GM18502 (cell line): ENCODE measurements around the gene VGLL4.
A peak's percentile ranks its signal among the peaks of the same experiment; 100 is the strongest.

Experiments used
- ATAC-seq: cut with Tn5 transposase; IDR thresholded peaks from one replicate; pipeline ENCODE4 v1.9.1; 2021; ENCODE audit warnings: mild to moderate bottlenecking; ENCODE audit not compliant: unreplicated experiment, poor library complexity

Gene VGLL4

GRCh38 chr3:11632564-11632963 lies 11.2 kb downstream of the VGLL4 start:
- no peak for ATAC-seq

GRCh38 chr3:11631820-11632219 lies 11.9 kb downstream of the VGLL4 start:
- ATAC-seq = no peak

- ATAC-seq = no peak
These were observed 14.0 kb downstream of the VGLL4 start for GRCh38 chr3:11629716-11630115.

- no peak for ATAC-seq
These were observed 16.1 kb downstream of the VGLL4 start for GRCh38 chr3:11627612-11628011.

- peak; percentile 64 for ATAC-seq
These were observed 17.6 kb downstream of the VGLL4 start for GRCh38 chr3:11626084-11626463.

- no peak for ATAC-seq
These were observed 18.2 kb downstream of the VGLL4 start for GRCh38 chr3:11625376-11626083.

- no peak for ATAC-seq
These were observed 18.9 kb downstream of the VGLL4 start for GRCh38 chr3:11624704-11625375.

GRCh38 chr3:11624161-11624560 lies 19.6 kb downstream of the VGLL4 start:
- no peak for ATAC-seq

GRCh38 chr3:11622586-11623550 lies 20.8 kb downstream of the VGLL4 start:
- no peak for ATAC-seq

GRCh38 chr3:11621077-11621476 lies 22.6 kb downstream of the VGLL4 start:
- no peak for ATAC-seq

- ATAC-seq = no peak
These were observed 23.6 kb downstream of the VGLL4 start for GRCh38 chr3:11619946-11620652.

GRCh38 chr3:11619461-11619860 lies 24.3 kb downstream of the VGLL4 start:
- ATAC-seq = no peak

- ATAC-seq = no peak
These were observed 24.8 kb downstream of the VGLL4 start for GRCh38 chr3:11618904-11619303.

GRCh38 chr3:11616551-11616950 lies 27.2 kb downstream of the VGLL4 start:
- ATAC-seq = no peak

GRCh38 chr3:11613851-11614487 lies 29.7 kb downstream of the VGLL4 start:
- ATAC-seq = no peak

- no peak for ATAC-seq
These were observed 30.4 kb downstream of the VGLL4 start for GRCh38 chr3:11613319-11613718.

GRCh38 chr3:11612515-11613188 lies 31.1 kb downstream of the VGLL4 start:
- no peak for ATAC-seq

GRCh38 chr3:11611341-11611799 lies 32.3 kb downstream of the VGLL4 start:
- ATAC-seq = no peak

GRCh38 chr3:11610700-11611275 lies 32.9 kb downstream of the VGLL4 start:
- ATAC-seq = no peak
